Stimulated activated memory B cell treated with anti-CD40 and anti-IgM and Interleukin-4, amounts not matched to agents 10 μg/mL and 1 μg/mL and 100 μg/mL, for 72 hours (primary cell): ENCODE measurements around the gene USP7.

Experiments
- ATAC-seq: fragments of 150-1000 bp; cut with Tn5 transposase; 2 replicates; pipeline ENCODE4 v1.10.0; 2021
- H3K27ac Mint-ChIP-seq: one replicate; pipeline ENCODE4 v1.8.0; 2022; ENCODE audit warnings: mild to moderate bottlenecking, mixed read lengths
- H3K27me3 Mint-ChIP-seq: one replicate; pipeline ENCODE4 v1.8.0; 2022; ENCODE audit warnings: mixed read lengths
- H3K36me3 Mint-ChIP-seq: one replicate; pipeline ENCODE4 v1.8.0; 2022; ENCODE audit warnings: mixed read lengths
- H3K4me1 Mint-ChIP-seq: one replicate; pipeline ENCODE4 v1.8.0; 2022; ENCODE audit warnings: mixed read lengths
- H3K4me3 Mint-ChIP-seq: one replicate; pipeline ENCODE4 v1.8.0; 2022; ENCODE audit warnings: mild to moderate bottlenecking, moderate library complexity, mixed read lengths
- H3K9me3 Mint-ChIP-seq: one replicate; pipeline ENCODE4 v1.8.0; 2022; ENCODE audit warnings: mixed read lengths

USP7 gene

GRCh38 chr16:8892101-8892575, 71.6 kb downstream of the USP7 start:
- Mint-ChIP-seq H3K27ac (peak overlapping the region; percentile 96), H3K9me3 (no peaks in the 10 kb centered on the region), H3K4me3 (peak overlapping the region; percentile 76), H3K36me3 (peaks cover 51% of the 10 kb centered on the region), H3K4me1 (peaks cover 47% of the 10 kb centered on the region), H3K27me3 (no peaks in the 10 kb centered on the region)
- ATAC-seq: peak; percentile 65

- ATAC-seq: no peak
- Mint-ChIP-seq H3K9me3 (no peaks in the 10 kb centered on the region), H3K27ac (peak overlapping the region; percentile 96), H3K27me3 (peaks cover 7% of the 10 kb centered on the region), H3K4me1 (peaks cover 60% of the 10 kb centered on the region), H3K4me3 (no peak overlapping the region), H3K36me3 (peaks cover 47% of the 10 kb centered on the region)
Observed at GRCh38 chr16:8890549-8890921, 73.2 kb downstream of the USP7 start.

GRCh38 chr16:8889893-8890548, 73.7 kb downstream of the USP7 start:
- Mint-ChIP-seq H3K4me1 (peaks cover 65% of the 10 kb centered on the region), H3K27me3 (peaks cover 12% of the 10 kb centered on the region), H3K9me3 (no peaks in the 10 kb centered on the region), H3K4me3 (no peak overlapping the region), H3K36me3 (peaks cover 42% of the 10 kb centered on the region), H3K27ac (peak overlapping the region; percentile 96)
- ATAC-seq: no peak

- Mint-ChIP-seq H3K4me3 (no peak overlapping the region), H3K9me3 (no peaks in the 10 kb centered on the region), H3K27me3 (peaks cover 15% of the 10 kb centered on the region), H3K36me3 (peaks cover 34% of the 10 kb centered on the region), H3K27ac (peak overlapping the region; percentile 96), H3K4me1 (peaks cover 59% of the 10 kb centered on the region)
- no peak for ATAC-seq
Observed at GRCh38 chr16:8888951-8889892, 74.5 kb downstream of the USP7 start.

DNA sequence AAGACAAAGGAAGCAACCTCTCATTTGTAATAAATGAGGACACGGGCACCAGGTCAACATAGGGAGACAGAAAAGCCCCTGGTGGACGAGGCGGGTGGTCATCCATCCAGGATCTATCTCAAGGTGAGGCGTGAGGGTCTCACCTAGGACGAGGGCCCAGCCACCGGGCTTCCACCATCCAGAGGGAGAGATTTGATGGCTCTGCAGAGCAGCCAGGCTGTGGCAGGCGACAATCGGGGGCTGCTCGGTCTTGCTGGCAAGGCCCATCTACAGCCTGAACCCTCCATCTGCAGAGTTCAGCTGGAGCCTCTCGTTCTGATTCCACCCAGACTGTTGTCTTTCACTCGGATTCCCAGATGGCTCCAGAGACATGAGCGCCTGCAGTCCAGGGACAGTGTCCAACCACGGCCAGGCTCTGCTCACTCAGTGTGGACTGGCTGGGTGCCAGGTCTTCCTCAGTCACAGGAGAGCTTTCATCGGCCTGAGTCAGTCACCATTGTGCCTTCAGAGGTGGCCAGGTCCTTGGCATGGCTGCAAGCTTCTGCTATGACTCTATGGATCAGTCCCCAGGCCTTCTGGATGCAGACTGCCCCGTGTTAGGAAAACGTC, 75.7 kb downstream of the USP7 start:
- peaks cover 22% of the 10 kb centered on the region for H3K36me3 Mint-ChIP-seq
- H3K27me3 Mint-ChIP-seq: peaks cover 23% of the 10 kb centered on the region
- no peaks in the 10 kb centered on the region for H3K9me3 Mint-ChIP-seq
- no peak for ATAC-seq
- peaks cover 50% of the 10 kb centered on the region for H3K4me1 Mint-ChIP-seq
- no peak overlapping the region for H3K4me3 Mint-ChIP-seq
- peak overlapping the region; percentile 78 for H3K27ac Mint-ChIP-seq

GRCh38 chr16:8887431-8887765, 76.3 kb downstream of the USP7 start:
- Mint-ChIP-seq H3K4me3 (no peak overlapping the region), H3K27ac (peak overlapping the region; percentile 78), H3K27me3 (peaks cover 30% of the 10 kb centered on the region), H3K4me1 (peaks cover 44% of the 10 kb centered on the region), H3K36me3 (peaks cover 20% of the 10 kb centered on the region), H3K9me3 (no peaks in the 10 kb centered on the region)
- no peak for ATAC-seq

DNA sequence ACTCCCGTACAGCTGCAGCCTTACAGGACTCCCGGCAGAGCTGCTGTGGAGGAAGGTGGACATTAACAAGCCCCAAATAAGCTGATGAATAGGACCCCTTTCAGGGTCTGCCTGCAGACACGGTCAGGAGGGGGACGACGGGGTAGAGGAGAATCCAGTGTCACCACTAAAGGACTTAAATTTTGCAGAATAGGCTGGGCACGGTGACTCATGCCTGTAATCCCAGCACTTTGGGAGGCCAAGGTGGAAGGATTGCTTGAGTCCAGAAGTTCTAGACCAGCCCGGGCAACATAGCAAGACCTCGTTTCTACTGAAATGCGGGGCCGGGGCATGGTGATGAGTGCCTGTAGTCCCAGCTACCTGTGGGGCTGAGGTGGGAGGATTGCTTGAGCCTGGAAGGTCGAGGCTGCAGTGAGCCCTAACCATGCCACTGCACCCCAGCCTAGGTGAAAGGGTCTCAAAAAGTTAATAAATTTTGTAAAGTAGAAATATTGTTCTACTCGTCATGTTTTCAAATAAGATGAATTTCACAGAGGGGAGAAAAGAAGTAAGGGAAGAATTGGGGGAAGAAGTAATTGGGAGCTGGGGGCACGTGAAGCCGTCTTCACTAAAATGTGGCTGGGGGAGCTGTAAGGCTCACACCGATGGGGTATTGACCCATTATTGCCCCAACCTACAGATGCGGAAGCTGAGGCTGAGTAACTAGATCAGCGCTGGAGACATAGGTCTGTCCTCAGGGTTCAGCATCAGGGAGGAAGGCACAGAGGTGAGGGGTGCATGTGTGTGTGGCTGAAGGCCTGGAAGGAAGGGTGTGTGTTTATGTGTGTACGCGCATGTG, 76.9 kb downstream of the USP7 start:
- Mint-ChIP-seq H3K27ac (peak overlapping the region; percentile 78), H3K9me3 (no peaks in the 10 kb centered on the region), H3K4me3 (no peak overlapping the region), H3K36me3 (peaks cover 20% of the 10 kb centered on the region), H3K4me1 (peaks cover 38% of the 10 kb centered on the region), H3K27me3 (peaks cover 35% of the 10 kb centered on the region)
- ATAC-seq: no peak

DNA sequence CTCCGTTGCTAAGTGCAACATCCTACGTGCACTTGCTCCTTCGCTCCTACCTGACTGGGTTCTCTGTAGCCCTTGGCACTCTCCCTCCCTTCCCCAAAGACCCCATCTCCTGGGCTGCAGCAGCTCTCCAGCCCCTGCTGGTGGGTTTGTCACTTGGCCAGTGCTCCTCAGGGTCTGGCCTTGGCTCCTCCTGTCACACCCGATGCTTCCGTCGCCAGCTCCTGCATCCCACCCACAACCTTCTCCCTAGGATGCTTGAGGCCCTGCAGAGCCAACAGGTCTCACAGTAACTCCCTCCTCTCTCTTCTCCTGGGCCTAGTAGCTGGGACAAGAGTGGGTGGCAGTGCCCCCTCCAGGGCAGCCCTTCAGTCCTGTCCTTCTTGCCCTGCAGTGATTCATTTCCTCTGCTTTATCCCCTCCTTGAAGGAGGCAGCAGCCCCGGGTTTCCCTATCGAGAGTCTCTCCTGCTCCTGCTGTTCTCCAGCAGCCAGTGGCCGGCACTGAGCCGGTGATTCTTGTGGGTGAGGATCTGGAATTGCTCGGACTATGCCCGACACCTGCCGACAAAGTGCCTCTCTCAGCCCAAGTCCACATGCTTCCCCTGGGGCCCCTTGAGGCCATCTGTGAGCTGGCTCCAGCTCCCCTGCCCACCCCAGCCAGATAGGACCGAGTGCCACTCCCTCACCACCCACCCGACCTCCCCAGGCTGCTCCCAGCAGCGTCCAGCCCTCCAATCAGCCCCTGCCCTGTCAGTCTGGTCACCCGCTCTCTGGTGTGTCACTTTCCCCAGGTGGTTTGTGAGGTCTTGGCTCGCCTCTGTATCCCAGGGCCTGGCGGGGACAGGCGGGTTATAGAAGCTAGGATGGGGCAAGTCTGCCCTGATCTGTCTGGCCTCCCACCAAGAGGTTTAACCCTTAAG, 77.8 kb downstream of the USP7 start:
- ATAC-seq: peak; percentile 39
- Mint-ChIP-seq H3K4me1 (peaks cover 30% of the 10 kb centered on the region), H3K36me3 (peaks cover 16% of the 10 kb centered on the region), H3K4me3 (no peak overlapping the region), H3K27ac (peak overlapping the region; percentile 78), H3K9me3 (no peaks in the 10 kb centered on the region), H3K27me3 (peaks cover 35% of the 10 kb centered on the region)

DNA sequence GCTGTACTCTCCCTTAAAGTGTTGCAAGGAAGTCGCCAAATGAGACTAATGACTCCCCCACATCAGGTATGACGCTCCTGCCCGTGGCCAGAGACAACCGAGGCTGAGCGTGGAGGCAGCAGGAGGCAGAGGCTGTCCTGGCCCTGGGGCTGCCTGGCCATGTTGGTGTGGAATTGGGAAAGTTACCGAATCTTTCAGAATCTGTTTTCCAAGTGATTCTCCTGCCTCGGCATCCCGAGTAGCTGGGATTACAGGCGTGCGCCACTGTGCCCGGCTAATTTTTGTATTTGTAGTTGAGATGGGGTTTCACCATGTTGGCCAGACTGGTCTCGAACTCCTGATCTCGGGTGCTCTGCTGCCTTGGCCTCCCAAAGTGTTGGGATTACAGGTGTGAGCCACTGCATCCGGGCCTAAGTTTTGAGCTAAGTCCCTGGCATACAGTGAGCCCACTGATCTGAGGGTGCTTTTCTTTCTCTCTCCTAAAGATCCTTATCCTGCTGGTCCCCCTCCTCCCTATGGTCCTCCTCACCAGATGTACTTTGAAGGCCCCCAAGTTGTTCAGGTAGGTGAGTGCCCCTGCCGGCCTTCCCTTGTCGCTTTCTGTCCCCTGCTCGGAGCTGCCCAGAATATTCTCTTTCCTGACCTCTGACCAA, 80.9 kb downstream of the USP7 start:
- Mint-ChIP-seq H3K4me1 (peaks cover 40% of the 10 kb centered on the region), H3K36me3 (peaks cover 11% of the 10 kb centered on the region), H3K4me3 (no peak overlapping the region), H3K27ac (peak overlapping the region; percentile 46), H3K9me3 (no peaks in the 10 kb centered on the region), H3K27me3 (peaks cover 35% of the 10 kb centered on the region)
- ATAC-seq: no peak

DNA sequence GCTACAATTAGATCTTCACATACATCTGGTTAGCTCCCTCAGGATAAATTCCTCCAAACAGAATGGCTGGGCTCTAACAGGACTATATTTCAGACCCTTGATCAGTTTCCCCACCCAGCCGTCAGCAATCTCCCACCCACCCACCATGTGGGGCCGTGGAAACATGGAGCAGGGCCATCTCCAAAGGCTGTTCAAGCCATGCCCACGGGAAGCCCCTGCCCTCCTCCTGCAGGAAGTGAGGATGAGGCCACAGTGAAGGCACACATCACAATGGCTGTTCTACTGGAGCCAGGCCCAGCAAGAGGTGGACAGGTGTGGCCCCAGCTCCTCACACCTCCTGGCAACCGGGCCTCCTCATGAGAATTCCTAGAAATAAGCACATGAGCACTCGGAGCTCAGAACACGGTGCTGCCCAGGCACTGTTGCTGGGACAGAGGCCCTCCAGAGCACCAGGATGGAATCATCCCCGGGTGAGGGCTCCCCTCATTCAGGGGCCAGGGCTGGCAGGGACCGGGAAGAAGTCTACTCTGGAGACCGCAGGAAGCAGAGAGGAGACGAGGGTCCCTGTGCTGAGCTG, 81.6 kb downstream of the USP7 start, which contains the start of gene LITAFD:
TSS of gene LITAFD (plus strand) at position 311 of the 577 bp plus-strand sequence. CDS start 2,005 bp downstream, outside the sequence.
- Mint-ChIP-seq H3K9me3 (no peaks in the 10 kb centered on the region), H3K27ac (peak within 1 kb of the TSS; percentile 46), H3K36me3 (peaks cover 5% of the 10 kb centered on the region), H3K4me1 (peaks cover 36% of the 10 kb centered on the region), H3K27me3 (peaks cover 35% of the 10 kb centered on the region), H3K4me3 (no peak within 1 kb of the TSS)
- ATAC-seq: no peak

- Mint-ChIP-seq H3K4me1 (peaks cover 27% of the 10 kb centered on the region), H3K4me3 (no peak overlapping the region), H3K27ac (peak overlapping the region; percentile 43), H3K36me3 (no peaks in the 10 kb centered on the region), H3K27me3 (peaks cover 32% of the 10 kb centered on the region), H3K9me3 (no peaks in the 10 kb centered on the region)
- ATAC-seq: no peak
Observed at GRCh38 chr16:8880839-8881510, 82.7 kb downstream of the USP7 start.

DNA sequence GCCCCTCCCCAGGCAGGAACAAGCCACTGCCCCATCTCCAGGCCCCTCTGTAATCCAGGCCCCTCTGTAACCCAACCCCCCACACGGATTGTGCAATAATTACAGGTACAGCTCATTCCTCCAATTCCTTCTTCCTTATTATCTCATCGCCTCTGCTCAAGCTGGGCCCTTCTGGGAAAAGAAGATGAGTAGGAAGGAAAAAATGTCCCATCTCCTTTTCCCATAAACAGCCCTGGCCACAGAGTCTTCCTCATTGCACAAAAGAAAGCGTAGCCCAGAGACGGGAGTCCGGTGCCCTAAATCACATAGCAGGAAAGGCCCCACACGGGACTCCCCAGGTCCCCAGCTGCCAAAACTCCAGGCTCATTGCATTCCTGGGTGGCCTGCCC, 85.2 kb downstream of the USP7 start:
- peak overlapping the region; percentile 5 for H3K27ac Mint-ChIP-seq
- H3K27me3 Mint-ChIP-seq: peaks cover 16% of the 10 kb centered on the region
- H3K4me1 Mint-ChIP-seq: peaks cover 17% of the 10 kb centered on the region
- H3K4me3 Mint-ChIP-seq: no peak overlapping the region
- no peaks in the 10 kb centered on the region for H3K36me3 Mint-ChIP-seq
- H3K9me3 Mint-ChIP-seq: no peaks in the 10 kb centered on the region
- ATAC-seq: no peak
